K562 (cell line): Measurements from ENCODE around the gene RPF1. TPM values are rescaled to one million over a fixed set of nuclear protein-coding genes. Genes with fewer than 3 reads are reported as not detected.

ENCODE experiments used
- FOXK2 ChIP-seq, 2 experiments: fragments of 450-650 bp; IDR thresholded peaks in 1 of 2; conservative IDR thresholded peaks in 1 of 2; 2 replicates each; pipeline ENCODE4 v1.6.1; 2016; ENCODE audit warnings: low read depth in 2 of 2, mild to moderate bottlenecking in 1 of 2
- GABPB1 ChIP-seq: sonication (generic); formaldehyde crosslinking; IDR thresholded peaks from 2 replicates; pipeline ENCODE4 v1.8.0; 2022; ENCODE audit warnings: mild to moderate bottlenecking, missing genetic modification reagents
- MAFG ChIP-seq: fragments of 450-650 bp; conservative IDR thresholded peaks from 2 replicates; pipeline ENCODE4 v1.6.1; 2016; ENCODE audit warnings: missing genetic modification characterization, missing compliant biosample characterization
- MTA2 ChIP-seq: fragments of 450-650 bp; IDR thresholded peaks from 2 replicates; pipeline ENCODE4 v1.6.1; 2016; ENCODE audit warnings: low read depth
- MXI1 ChIP-seq: IDR thresholded peaks from 2 replicates; pipeline ENCODE4 v1.6.1; 2011; ENCODE audit warnings: low read depth, mild to moderate bottlenecking, improper control_type of control experiment, low read length
- NCOA6 ChIP-seq: fragments of 450-650 bp; IDR thresholded peaks from 2 replicates; pipeline ENCODE4 v1.6.1; 2017; ENCODE audit warnings: mild to moderate bottlenecking
- RBM22 ChIP-seq: fragments of 200-400 bp; formaldehyde crosslinking; IDR thresholded peaks from 2 replicates; pipeline ENCODE4 v1.6.1; 2018; ENCODE audit warnings: low read length, low read depth; ENCODE audit not compliant: poor library complexity, severe bottlenecking
- SIRT6 ChIP-seq: IDR thresholded peaks from one replicate; pipeline ENCODE4 v1.6.1; 2012; ENCODE audit warnings: low read depth, mild to moderate bottlenecking, control low read depth, inconsistent platforms, low read length, moderate library complexity
- TAF15 ChIP-seq: fragments of 200-400 bp; formaldehyde crosslinking; IDR thresholded peaks from 2 replicates; pipeline ENCODE4 v1.6.1; 2017; ENCODE audit warnings: mild to moderate bottlenecking, low read depth, low read length, moderate library complexity
- TEAD4 ChIP-seq, 2 experiments: sonication (generic) in 1 of 2; formaldehyde crosslinking in 1 of 2; IDR thresholded peaks; 2 replicates each; pipeline versions ENCODE4 v1.6.1 to v1.8.0; 2012 to 2022; ENCODE audit warnings: borderline replicate concordance in 1 of 2, inconsistent platforms in 1 of 2, low read length in 1 of 2, mild to moderate bottlenecking in 1 of 2, missing genetic modification reagents in 1 of 2
- YBX1 ChIP-seq: fragments of 450-650 bp; IDR thresholded peaks from 2 replicates; pipeline ENCODE4 v1.7.1; 2016; ENCODE audit warnings: mild to moderate bottlenecking
- ZKSCAN8 ChIP-seq: fragments of 200-800 bp; sonication (Bioruptor generic); IDR thresholded peaks from 2 replicates; pipeline ENCODE4 v1.6.1; 2016; ENCODE audit warnings: missing genetic modification characterization, missing compliant biosample characterization
- polyA plus RNA-seq, 8 experiments: library from polyadenylated mRNA; depleted of rRNA in 4 of 8; stranded (reverse) in 5 of 8; unstranded in 3 of 8; fragments of >200 nt; fragmentation: Nextera tagmentation in 2 of 8; fragmentation: Illumina TruSeq in 1 of 8; extraction: Ambion mirVana in 2 of 8; extraction: Trizol in 1 of 8; gene quantifications; 2 replicates each; pipeline versions ENCODE4 v1.2.1 to v1.2.3, GENCODE V29; 2011 to 2014; ENCODE audit warnings: inconsistent platforms in 1 of 8, missing spikeins in 1 of 8
- total RNA-seq, 7 experiments: library from RNA; depleted of rRNA in 6 of 7; stranded (reverse); fragments of >200 nt in 6 of 7; fragmentation: Illumina TruSeq in 2 of 7; extraction: Trizol in 2 of 7; gene quantifications; 2 replicates each; pipeline versions ENCODE4 v1.2.1 to v1.2.3, GENCODE V29; 2011 to 2021; ENCODE audit warnings: low replicate concordance in 1 of 7
- TF ChIP-seq, protein P1 (sequence below): fragments of 450-650 bp; IDR thresholded peaks from 2 replicates; pipeline ENCODE4 v1.6.1; 2016; ENCODE audit warnings: mild to moderate bottlenecking, moderate library complexity
- TF ChIP-seq, protein P2 (sequence below): sonication (generic); formaldehyde crosslinking; IDR thresholded peaks from 2 replicates; pipeline ENCODE4 v1.9.0; 2022; ENCODE audit warnings: mild to moderate bottlenecking, missing genetic modification reagents
- TF ChIP-seq, protein P3 (sequence below), 3 experiments: IDR thresholded peaks in 2 of 3; conservative IDR thresholded peaks in 1 of 3; 2 replicates each; pipeline ENCODE4 v1.5.1; 2011 to 2012; ENCODE audit warnings: low read length in 3 of 3, mild to moderate bottlenecking in 3 of 3, control low read depth in 2 of 3, improper control_type of control experiment in 1 of 3, inconsistent platforms in 1 of 3, low read depth in 1 of 3, mixed read lengths in 1 of 3, moderate library complexity in 1 of 3; ENCODE audit not compliant: insufficient read depth in 2 of 3

The RPF1 gene
- total and polyA plus RNA-seq, 9 of the 15 experiments (the other 6 are each of a cell fraction or from before 2014, with no cell fraction given), result 52.4 to 156 (median 90.2) TPM

DNA sequence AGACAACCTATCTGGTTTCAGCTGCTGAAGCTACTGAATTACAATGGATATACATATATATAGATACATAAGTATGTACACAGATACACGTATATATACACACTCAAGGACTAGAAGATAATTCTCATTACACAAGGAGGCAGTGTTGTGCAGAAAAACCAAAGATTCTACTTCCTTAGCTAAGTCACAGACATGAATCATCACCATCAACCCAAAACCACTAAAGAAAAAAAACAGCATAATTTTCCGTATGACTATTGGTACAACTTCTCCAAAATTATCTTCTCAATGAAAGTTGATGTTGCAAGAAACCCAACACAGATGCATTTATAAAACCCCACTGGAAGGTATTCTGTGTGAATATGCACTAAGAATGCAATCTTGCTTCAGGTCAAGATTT lies 36.8 kb upstream of the RPF1 start (continued):
- TF ChIP-seq, protein P1, sequence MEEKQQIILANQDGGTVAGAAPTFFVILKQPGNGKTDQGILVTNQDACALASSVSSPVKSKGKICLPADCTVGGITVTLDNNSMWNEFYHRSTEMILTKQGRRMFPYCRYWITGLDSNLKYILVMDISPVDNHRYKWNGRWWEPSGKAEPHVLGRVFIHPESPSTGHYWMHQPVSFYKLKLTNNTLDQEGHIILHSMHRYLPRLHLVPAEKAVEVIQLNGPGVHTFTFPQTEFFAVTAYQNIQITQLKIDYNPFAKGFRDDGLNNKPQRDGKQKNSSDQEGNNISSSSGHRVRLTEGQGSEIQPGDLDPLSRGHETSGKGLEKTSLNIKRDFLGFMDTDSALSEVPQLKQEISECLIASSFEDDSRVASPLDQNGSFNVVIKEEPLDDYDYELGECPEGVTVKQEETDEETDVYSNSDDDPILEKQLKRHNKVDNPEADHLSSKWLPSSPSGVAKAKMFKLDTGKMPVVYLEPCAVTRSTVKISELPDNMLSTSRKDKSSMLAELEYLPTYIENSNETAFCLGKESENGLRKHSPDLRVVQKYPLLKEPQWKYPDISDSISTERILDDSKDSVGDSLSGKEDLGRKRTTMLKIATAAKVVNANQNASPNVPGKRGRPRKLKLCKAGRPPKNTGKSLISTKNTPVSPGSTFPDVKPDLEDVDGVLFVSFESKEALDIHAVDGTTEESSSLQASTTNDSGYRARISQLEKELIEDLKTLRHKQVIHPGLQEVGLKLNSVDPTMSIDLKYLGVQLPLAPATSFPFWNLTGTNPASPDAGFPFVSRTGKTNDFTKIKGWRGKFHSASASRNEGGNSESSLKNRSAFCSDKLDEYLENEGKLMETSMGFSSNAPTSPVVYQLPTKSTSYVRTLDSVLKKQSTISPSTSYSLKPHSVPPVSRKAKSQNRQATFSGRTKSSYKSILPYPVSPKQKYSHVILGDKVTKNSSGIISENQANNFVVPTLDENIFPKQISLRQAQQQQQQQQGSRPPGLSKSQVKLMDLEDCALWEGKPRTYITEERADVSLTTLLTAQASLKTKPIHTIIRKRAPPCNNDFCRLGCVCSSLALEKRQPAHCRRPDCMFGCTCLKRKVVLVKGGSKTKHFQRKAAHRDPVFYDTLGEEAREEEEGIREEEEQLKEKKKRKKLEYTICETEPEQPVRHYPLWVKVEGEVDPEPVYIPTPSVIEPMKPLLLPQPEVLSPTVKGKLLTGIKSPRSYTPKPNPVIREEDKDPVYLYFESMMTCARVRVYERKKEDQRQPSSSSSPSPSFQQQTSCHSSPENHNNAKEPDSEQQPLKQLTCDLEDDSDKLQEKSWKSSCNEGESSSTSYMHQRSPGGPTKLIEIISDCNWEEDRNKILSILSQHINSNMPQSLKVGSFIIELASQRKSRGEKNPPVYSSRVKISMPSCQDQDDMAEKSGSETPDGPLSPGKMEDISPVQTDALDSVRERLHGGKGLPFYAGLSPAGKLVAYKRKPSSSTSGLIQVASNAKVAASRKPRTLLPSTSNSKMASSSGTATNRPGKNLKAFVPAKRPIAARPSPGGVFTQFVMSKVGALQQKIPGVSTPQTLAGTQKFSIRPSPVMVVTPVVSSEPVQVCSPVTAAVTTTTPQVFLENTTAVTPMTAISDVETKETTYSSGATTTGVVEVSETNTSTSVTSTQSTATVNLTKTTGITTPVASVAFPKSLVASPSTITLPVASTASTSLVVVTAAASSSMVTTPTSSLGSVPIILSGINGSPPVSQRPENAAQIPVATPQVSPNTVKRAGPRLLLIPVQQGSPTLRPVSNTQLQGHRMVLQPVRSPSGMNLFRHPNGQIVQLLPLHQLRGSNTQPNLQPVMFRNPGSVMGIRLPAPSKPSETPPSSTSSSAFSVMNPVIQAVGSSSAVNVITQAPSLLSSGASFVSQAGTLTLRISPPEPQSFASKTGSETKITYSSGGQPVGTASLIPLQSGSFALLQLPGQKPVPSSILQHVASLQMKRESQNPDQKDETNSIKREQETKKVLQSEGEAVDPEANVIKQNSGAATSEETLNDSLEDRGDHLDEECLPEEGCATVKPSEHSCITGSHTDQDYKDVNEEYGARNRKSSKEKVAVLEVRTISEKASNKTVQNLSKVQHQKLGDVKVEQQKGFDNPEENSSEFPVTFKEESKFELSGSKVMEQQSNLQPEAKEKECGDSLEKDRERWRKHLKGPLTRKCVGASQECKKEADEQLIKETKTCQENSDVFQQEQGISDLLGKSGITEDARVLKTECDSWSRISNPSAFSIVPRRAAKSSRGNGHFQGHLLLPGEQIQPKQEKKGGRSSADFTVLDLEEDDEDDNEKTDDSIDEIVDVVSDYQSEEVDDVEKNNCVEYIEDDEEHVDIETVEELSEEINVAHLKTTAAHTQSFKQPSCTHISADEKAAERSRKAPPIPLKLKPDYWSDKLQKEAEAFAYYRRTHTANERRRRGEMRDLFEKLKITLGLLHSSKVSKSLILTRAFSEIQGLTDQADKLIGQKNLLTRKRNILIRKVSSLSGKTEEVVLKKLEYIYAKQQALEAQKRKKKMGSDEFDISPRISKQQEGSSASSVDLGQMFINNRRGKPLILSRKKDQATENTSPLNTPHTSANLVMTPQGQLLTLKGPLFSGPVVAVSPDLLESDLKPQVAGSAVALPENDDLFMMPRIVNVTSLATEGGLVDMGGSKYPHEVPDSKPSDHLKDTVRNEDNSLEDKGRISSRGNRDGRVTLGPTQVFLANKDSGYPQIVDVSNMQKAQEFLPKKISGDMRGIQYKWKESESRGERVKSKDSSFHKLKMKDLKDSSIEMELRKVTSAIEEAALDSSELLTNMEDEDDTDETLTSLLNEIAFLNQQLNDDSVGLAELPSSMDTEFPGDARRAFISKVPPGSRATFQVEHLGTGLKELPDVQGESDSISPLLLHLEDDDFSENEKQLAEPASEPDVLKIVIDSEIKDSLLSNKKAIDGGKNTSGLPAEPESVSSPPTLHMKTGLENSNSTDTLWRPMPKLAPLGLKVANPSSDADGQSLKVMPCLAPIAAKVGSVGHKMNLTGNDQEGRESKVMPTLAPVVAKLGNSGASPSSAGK, result no peak
- TF ChIP-seq, protein P2, sequence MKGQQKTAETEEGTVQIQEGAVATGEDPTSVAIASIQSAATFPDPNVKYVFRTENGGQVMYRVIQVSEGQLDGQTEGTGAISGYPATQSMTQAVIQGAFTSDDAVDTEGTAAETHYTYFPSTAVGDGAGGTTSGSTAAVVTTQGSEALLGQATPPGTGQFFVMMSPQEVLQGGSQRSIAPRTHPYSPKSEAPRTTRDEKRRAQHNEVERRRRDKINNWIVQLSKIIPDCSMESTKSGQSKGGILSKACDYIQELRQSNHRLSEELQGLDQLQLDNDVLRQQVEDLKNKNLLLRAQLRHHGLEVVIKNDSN (CRISPR knock-in tag), result no peak
- TF ChIP-seq SIRT6 (no peak), YBX1 (no peak), RBM22 (no peak), FOXK2 (conservative IDR thresholded peaks at IDR 0.05 in 1 of 2, IDR thresholded peaks at IDR 0.05 in 1 of 2; ENCODE audit: low read depth in 2 of 2) (peak in 1 of 2 experiments; percentile 22; a peak in 1 of 4 replicates), MXI1 (no peak), GABPB1 (CRISPR knock-in tag) (no peak), TAF15 (no peak), ZKSCAN8 (CRISPR knock-in tag) (no peak), MTA2 (no peak), MAFG (no peak), NCOA6 (no peak), TEAD4 (IDR thresholded peaks at IDR 0.05; ENCODE audit: low read length) (0 out of 2 replicates have a peak, but pooled peaks have one; percentile 18), TEAD4 (CRISPR knock-in tag; IDR thresholded peaks at IDR 0.05; ENCODE audit: borderline replicate concordance) (no peak)
- TF ChIP-seq, protein P3, sequence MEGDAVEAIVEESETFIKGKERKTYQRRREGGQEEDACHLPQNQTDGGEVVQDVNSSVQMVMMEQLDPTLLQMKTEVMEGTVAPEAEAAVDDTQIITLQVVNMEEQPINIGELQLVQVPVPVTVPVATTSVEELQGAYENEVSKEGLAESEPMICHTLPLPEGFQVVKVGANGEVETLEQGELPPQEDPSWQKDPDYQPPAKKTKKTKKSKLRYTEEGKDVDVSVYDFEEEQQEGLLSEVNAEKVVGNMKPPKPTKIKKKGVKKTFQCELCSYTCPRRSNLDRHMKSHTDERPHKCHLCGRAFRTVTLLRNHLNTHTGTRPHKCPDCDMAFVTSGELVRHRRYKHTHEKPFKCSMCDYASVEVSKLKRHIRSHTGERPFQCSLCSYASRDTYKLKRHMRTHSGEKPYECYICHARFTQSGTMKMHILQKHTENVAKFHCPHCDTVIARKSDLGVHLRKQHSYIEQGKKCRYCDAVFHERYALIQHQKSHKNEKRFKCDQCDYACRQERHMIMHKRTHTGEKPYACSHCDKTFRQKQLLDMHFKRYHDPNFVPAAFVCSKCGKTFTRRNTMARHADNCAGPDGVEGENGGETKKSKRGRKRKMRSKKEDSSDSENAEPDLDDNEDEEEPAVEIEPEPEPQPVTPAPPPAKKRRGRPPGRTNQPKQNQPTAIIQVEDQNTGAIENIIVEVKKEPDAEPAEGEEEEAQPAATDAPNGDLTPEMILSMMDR (IDR thresholded peaks at IDR 0.05 in 2 of 3, conservative IDR thresholded peaks at IDR 0.05 in 1 of 3; ENCODE audit: insufficient read depth in 2 of 3, low read depth in 1 of 3, low read length in 3 of 3), result peak; percentile 42 to 80 (median 52); a peak in 5 of 6 replicates
